Muscle layer of colon (tissue), 2 donors: ENCODE results near the gene ALDH9A1.
"Not testable (repeated sequence)": the region's sequence is repeated elsewhere in the genome, so short reads cannot be mapped to it uniquely, and the experiment has no call there.

ENCODE experiments used
- H3K27ac ChIP-seq: one replicate; pipeline ENCODE4 v1.7.0; 2013; ENCODE audit warnings: low read depth, mild to moderate bottlenecking, low read length, moderate library complexity
- H3K27me3 ChIP-seq, 2 donors: one replicate each; pipeline ENCODE4 v1.7.0; 2013; ENCODE audit warnings: low read length in 2 of 2, mild to moderate bottlenecking in 2 of 2; ENCODE audit not compliant: insufficient read depth in 2 of 2, control insufficient read depth in 1 of 2
- H3K36me3 ChIP-seq: one replicate; pipeline ENCODE4 v1.7.0; 2013; ENCODE audit warnings: mild to moderate bottlenecking, low read length; ENCODE audit not compliant: insufficient read depth
- H3K4me1 ChIP-seq: one replicate; pipeline ENCODE4 v1.7.0; 2013; ENCODE audit warnings: mild to moderate bottlenecking, low read length; ENCODE audit not compliant: insufficient read depth
- H3K4me3 ChIP-seq, 2 donors: one replicate each; pipeline ENCODE4 v1.7.0; 2013; ENCODE audit warnings: low read length in 2 of 2, low read depth in 1 of 2, mild to moderate bottlenecking in 1 of 2, moderate library complexity in 1 of 2
- H3K9ac ChIP-seq: one replicate; pipeline ENCODE4 v1.7.0; 2013; ENCODE audit warnings: low read length
- H3K9me3 ChIP-seq: one replicate; pipeline ENCODE4 v1.7.0; 2013; ENCODE audit warnings: mild to moderate bottlenecking, low read length
- donor health status: abdominal sarcoma.
- donor health status: Adenocarcinoma of cecum.

The ALDH9A1 gene

DNA sequence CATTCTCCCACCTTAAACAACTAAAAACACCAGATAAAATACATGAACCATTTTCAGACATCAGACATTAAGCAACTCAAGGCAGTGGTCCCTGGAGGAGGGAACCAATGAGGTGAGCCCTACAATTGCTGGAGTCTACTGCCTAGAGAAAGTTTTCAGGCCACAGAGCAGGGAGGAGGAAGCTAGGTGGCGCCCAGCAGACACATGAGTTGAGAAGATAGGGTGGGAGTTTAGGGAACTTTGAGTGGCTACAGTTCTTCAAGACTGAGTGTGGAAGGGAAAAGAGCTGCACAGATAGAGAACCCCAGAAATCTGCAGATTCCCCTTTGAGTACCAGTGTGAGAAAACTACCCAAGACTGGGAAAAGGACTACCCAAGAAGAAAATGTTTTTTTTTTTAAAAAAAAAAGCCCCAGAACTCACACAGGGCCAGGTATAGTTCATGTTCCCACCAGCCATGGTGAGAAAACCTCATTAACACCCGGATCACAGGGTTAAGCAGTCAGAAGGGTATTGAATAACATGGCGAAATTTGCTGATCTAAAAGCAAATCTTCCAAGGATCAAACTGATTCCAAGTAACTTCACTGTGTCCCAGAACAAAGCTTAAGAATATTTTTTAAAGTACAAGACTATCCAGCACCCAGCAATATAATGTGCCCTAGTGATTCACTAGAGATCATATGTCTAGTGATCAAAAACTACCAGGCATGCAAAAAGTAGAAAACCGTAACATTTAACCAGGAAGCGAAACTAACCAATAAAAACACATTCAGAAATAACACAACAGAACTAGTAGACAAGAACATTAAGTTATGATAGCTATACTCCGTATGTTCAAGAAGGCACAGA lies 12.0 kb downstream of the ALDH9A1 start:
- peaks cover 24% of the 10 kb centered on the region for H3K36me3 ChIP-seq
- no peaks in the 10 kb centered on the region for H3K4me1 ChIP-seq
- H3K9me3 ChIP-seq, result no peaks in the 10 kb centered on the region
- H3K27ac ChIP-seq, result no peak overlapping the region
- H3K9ac ChIP-seq, result no peak overlapping the region
- H3K4me3 ChIP-seq, result no peak overlapping the region
- H3K27me3 ChIP-seq, result no peaks in the 10 kb centered on the region

DNA sequence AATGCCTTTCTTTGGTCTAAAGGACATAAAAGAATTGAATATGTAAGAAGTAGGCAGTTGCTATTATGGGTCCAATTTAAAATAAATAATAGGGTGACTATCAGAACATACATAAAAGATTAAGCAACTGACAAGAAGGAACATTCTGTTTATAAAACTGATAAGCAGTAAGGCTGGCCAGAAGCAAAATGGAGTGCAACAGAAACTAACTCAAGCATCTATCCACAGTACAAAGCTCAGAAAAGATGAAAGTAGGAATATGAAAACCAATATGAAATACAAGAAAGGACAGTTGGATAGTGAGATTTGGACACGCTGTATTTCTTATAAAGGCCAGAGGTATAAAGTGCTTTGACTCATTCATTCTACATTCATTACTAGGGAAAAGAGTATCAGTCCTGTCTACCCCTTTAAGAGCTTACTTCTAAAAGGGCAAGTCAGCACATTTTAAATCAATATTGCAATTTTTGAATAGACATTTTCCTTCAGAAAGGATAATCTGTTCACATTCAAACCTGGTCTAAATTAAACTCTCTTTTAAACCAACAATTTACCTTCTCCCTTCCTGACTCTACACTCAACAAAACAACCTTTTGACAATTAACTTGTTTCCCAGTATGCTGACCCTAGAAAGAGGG lies 14.4 kb downstream of the ALDH9A1 start:
- H3K9ac ChIP-seq, result no peak overlapping the region
- H3K9me3 ChIP-seq, result no peaks in the 10 kb centered on the region

DNA sequence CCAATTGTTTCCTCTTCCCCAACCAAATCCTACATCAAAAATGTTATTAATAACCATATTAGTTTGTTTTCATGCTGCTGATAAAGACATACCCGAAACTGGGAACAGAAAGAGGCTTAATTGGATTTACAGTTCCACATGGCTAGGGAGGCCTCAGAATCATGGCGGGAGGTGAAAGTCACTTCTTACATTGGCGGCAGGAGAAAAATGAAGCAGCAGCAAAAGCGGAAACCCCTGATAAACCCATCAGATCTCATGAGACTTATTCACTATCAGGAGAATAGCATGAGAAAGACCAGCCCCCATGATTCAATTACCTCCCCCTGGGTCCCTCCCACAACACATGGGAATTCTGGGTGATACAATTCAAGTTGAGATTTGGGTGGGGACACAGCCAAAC lies 17.6 kb downstream of the ALDH9A1 start:
- H3K4me3 ChIP-seq, H3K27me3 ChIP-seq, H3K27ac ChIP-seq, H3K9me3 ChIP-seq, H3K9ac ChIP-seq, H3K4me1 ChIP-seq: not testable (repeated sequence)
- H3K36me3 ChIP-seq, result peaks cover 52% of the 10 kb centered on the region

More for the DNA sequence above, 14.4 kb downstream of the ALDH9A1 start:
- Histone ChIP-seq H3K36me3 (peaks cover 44% of the 10 kb centered on the region), H3K4me1 (no peaks in the 10 kb centered on the region), H3K27me3 (no peaks in the 10 kb centered on the region), H3K27ac (no peak overlapping the region), H3K4me3 (no peak overlapping the region)

DNA sequence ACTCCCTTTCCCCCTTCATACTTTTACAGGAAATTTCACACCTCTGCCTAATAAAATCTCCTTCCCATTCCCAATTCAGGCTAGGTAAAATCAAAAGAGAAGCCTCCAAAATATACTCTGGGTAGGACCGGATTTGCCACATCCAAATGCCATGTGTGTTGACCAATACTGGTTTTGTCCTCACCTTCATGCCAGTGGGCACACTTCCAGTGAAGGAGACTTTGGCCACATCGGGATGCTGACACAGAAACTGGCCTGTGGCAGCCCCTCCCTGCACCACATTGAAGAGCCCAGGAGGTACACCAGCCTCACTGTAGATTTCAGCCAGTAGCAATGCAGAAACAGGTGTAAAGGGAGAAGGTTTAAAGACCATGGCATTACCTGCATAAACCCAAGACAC lies 18.1 kb downstream of the ALDH9A1 start:
- Histone ChIP-seq H3K9ac (no peak overlapping the region), H3K4me1 (no peaks in the 10 kb centered on the region), H3K9me3 (no peaks in the 10 kb centered on the region), H3K4me3 (no peak overlapping the region), H3K27me3 (no peaks in the 10 kb centered on the region), H3K27ac (no peak overlapping the region), H3K36me3 (peaks cover 53% of the 10 kb centered on the region)

DNA sequence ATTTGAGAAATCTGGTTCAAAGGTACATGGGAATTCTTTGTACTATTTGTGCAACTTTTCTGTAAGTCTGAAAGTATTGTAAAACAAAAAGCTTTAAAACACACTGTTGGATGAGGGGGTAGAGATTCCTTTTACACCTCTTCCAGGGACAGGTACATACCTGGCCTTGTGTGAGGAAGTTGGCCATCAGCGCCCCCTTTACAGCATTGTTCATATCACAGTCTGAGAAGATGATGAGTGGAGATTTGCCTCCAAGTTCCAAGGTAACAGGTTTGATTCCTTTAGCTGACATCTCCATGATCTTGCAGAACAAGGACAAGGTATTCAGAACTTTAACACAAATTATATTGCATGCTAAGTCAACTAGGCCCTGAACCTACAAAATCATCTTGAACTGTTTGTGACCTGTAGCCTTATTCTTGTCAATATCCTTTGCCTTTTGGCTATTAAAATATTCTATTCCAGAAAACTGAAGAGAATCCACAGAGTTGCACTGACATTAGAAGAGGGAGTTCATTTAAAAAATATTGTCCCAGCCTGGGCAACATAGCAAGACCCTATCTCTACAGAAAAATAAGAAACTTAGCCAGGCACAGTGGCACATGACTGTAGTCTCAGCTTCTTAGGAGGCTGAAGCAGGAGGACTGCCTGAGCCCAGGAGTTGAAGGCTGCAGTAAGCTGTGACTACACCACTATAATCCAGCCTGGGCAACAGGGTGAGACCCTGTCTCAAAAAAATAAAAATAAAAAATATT lies 18.9 kb downstream of the ALDH9A1 start:
- Histone ChIP-seq H3K9ac (no peak overlapping the region), H3K27ac (no peak overlapping the region), H3K9me3 (no peaks in the 10 kb centered on the region), H3K27me3 (no peaks in the 10 kb centered on the region), H3K4me3 (no peak overlapping the region), H3K4me1 (no peaks in the 10 kb centered on the region), H3K36me3 (peaks cover 52% of the 10 kb centered on the region)

DNA sequence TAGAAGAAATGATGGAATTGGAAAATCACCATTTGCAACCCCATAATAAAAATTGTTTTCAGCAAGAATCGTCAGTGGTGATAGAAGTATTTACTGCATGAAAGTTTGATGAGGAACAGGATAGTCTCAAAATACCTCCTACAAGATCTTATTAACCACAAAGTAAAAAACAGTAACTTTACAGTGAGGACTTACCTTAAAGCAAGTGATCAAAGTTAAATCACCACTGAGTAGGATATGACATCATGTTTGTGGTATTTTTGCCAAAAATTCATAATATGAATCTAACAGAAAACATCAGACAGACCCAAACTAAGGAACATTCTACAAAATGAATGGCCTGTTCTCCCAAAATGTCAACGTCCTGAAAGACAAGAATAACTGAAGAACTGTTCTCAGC lies 19.9 kb downstream of the ALDH9A1 start:
- H3K9me3 ChIP-seq, result no peaks in the 10 kb centered on the region
- no peaks in the 10 kb centered on the region for H3K4me1 ChIP-seq
- no peak overlapping the region for H3K4me3 ChIP-seq
- H3K27me3 ChIP-seq, result no peaks in the 10 kb centered on the region
- peaks cover 52% of the 10 kb centered on the region for H3K36me3 ChIP-seq
- H3K27ac ChIP-seq, result no peak overlapping the region
- H3K9ac ChIP-seq, result no peak overlapping the region

DNA sequence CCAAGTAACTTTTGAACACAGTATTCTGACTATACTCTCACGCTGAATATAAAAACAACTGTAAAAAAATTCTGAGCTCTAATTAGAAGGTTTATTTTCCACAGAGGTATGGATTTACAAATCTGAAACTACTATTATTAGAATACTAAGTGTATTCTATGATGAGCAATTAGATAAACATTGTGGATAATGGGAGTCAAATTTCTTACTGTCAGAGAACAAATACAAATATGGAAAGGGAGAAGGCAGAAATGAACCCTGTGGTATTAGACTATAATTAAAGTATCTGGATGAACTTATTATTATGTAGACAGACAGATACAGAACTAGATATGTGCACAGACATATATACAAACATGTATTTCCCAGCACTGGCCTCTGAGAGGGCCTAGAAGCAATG lies 22.6 kb downstream of the ALDH9A1 start:
- Histone ChIP-seq H3K36me3 (peaks cover 28% of the 10 kb centered on the region), H3K4me1 (no peaks in the 10 kb centered on the region), H3K27me3 (no peaks in the 10 kb centered on the region), H3K27ac (no peak overlapping the region), H3K4me3 (no peak overlapping the region), H3K9me3 (no peaks in the 10 kb centered on the region), H3K9ac (no peak overlapping the region)

DNA sequence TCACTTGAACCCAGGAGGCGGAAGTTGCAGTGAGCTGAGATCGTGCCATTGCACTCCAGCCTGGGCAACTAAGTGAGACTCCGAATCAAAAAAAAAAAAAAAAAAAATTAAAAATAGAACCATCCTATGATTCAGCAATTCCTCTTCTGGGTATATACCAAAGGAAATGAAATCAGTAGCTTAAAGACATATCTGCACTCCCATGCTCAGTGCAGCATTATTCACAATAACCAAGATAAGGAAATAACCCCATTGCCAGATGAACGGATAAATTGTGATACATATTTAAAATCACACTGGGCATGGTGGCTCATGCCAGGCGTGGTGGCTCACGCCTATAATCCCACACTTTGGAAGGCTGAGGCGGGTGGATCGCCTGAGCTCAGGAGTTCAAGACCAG lies 23.8 kb downstream of the ALDH9A1 start:
- Histone ChIP-seq H3K4me3 (no peak overlapping the region), H3K27me3 (no peaks in the 10 kb centered on the region), H3K4me1 (no peaks in the 10 kb centered on the region), H3K36me3 (peaks cover 17% of the 10 kb centered on the region), H3K9ac (no peak overlapping the region), H3K27ac (no peak overlapping the region), H3K9me3 (no peaks in the 10 kb centered on the region)

DNA sequence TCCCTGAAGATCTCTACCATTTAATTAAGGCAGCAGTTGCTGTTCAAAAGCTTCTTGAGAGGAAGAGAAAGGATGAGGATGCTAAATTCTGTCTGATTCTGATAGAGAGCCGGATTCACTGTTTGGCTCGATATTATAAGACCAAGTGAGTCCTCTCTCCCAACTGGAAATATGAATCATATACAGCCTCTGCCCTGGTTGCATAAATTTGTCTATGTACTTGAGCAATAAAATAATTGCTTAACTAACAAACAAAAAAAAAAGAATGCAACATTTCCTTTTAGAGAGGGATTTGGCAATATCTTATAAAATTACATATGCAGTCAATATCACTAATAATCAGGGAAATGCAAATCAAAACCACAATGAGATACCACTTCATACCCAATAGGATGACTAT lies 26.8 kb downstream of the ALDH9A1 start:
- Histone ChIP-seq H3K4me1 (no peaks in the 10 kb centered on the region), H3K27ac (no peak overlapping the region), H3K9me3 (no peaks in the 10 kb centered on the region), H3K27me3 (no peaks in the 10 kb centered on the region), H3K9ac (no peak overlapping the region), H3K36me3 (peaks cover 24% of the 10 kb centered on the region), H3K4me3 (no peak overlapping the region)

DNA sequence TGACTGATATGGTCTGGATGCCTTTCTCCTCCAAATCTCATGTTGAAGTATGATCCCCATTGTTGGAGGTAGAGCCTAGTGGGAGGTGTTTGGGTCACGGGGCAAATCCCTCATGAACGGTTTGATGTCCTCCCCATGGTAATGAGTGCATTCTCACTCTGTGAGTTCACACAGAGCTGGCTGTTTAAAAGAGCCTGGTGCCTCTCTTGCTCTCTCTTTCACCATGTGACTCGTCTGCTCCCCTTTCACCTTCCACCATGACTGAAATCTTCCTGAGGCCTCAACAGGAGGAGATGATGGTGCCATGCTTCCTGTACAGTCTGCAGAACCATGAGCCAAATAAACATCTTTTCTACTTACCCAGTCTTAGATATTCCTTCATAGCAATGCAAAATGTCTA lies 30.2 kb downstream of the ALDH9A1 start:
- H3K27me3 ChIP-seq, result no peaks in the 10 kb centered on the region
- H3K4me3 ChIP-seq, result no peak overlapping the region
- no peaks in the 10 kb centered on the region for H3K4me1 ChIP-seq
- H3K9me3 ChIP-seq, result no peaks in the 10 kb centered on the region
- no peak overlapping the region for H3K27ac ChIP-seq
- peaks cover 46% of the 10 kb centered on the region for H3K36me3 ChIP-seq
- H3K9ac ChIP-seq, result no peak overlapping the region

DNA sequence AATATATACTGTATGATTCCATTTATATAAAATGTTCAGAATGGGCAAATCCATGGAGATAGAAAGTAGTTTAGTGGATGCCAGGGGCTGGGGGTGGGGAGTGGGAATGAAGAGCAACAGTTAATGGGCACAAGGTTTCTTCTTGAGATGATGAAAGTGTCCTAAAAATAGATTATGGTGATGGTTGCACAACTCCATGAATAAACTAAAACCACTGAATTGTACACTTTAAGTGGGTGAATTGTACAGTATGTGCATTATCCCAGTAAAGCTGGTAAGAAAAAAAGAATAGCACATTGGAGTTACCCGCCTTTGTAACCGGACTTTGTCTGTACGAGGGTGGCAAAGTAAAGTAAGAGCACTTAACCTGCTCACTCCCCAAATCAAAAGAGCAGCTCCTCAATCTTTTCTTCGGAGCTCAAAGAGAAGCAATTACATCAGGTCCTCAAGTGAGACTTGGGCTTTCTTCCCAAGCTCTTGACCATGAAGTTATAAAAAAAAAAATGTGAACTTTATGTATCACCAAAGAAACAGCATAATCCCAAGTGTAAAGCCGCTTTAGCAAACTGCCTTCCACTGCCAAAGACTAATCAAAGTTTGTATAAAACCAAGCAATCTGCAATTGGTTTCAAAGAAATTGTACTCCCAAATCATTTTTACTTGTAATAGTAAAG lies 32.1 kb downstream of the ALDH9A1 start:
- Histone ChIP-seq H3K4me3 (no peak overlapping the region), H3K36me3 (peaks cover 55% of the 10 kb centered on the region), H3K27me3 (no peaks in the 10 kb centered on the region), H3K9ac (no peak overlapping the region), H3K27ac (no peak overlapping the region), H3K9me3 (no peaks in the 10 kb centered on the region), H3K4me1 (no peaks in the 10 kb centered on the region)
